IMR-90 (cell line): ENCODE results near the gene DNMT1. TPM values are rescaled to one million over a fixed set of nuclear protein-coding genes. Genes with fewer than 3 reads are reported as not detected.

Experiments used
- ATAC-seq: fragments of 200-7000 bp; cut with Tn5 transposase; 2 replicates; pipeline ENCODE4 v1.9.1; 2020; ENCODE audit warnings: low read depth, mild to moderate bottlenecking, moderate library complexity
- BruUV-seq: library from RNA; stranded (reverse); fragments of 400-500 nt; replicated peaks from 2 replicates; lab custom pipeline; 2021; lab: Mats Ljungman, UMichigan
- CTCF ChIA-PET: fragments of 300-600 bp; formaldehyde crosslinking; extraction: SDS; loops from one replicate; lab custom pipeline; 2021; ENCODE audit warnings: antibody characterized with exemption; lab: Yijun Ruan, JAX
- POLR2A ChIA-PET: fragments of 300-600 bp; sonication (Branson Sonifier 250); formaldehyde crosslinking; loops from one replicate; lab custom pipeline; 2022; ENCODE audit warnings: antibody characterized with exemption; ENCODE audit not compliant: unreplicated experiment; lab: Charles Lee
- DNase-seq: peaks from one replicate; pipeline ENCODE4 v3.0.0; 2013
- H2AFZ ChIP-seq: replicated peaks from 2 replicates; pipeline ENCODE3; 2013; ENCODE audit warnings: low read length, mild to moderate bottlenecking; ENCODE audit not compliant: poor library complexity
- H2AK5ac ChIP-seq: 2 replicates; pipeline ENCODE4 v1.6.1; 2013; ENCODE audit warnings: low read depth, low read length, inconsistent platforms
- H2AK9ac ChIP-seq: replicated peaks from 2 replicates; pipeline ENCODE3; 2013; ENCODE audit warnings: mild to moderate bottlenecking, low read depth, low read length, moderate library complexity; ENCODE audit not compliant: poor library complexity
- H2BK120ac ChIP-seq: 2 replicates; pipeline ENCODE4 v1.6.1; 2013; ENCODE audit warnings: low read depth, low read length, inconsistent platforms
- H2BK15ac ChIP-seq: 3 replicates; pipeline ENCODE4 v1.6.1; 2013; ENCODE audit warnings: low read depth, low read length, inconsistent platforms
- H2BK20ac ChIP-seq: 2 replicates; pipeline ENCODE4 v1.6.1; 2013; ENCODE audit warnings: low read depth, mild to moderate bottlenecking, inconsistent platforms, low read length, moderate library complexity
- H2BK5ac ChIP-seq: 2 replicates; pipeline ENCODE4 v1.6.1; 2013; ENCODE audit warnings: mild to moderate bottlenecking, low read depth, low read length, inconsistent platforms; ENCODE audit not compliant: poor library complexity, severe bottlenecking
- H3K14ac ChIP-seq: replicated peaks from 2 replicates; pipeline ENCODE4 v1.6.1; 2013; ENCODE audit warnings: low read depth, low read length, inconsistent platforms
- H3K18ac ChIP-seq: 2 replicates; pipeline ENCODE4 v1.6.1; 2013; ENCODE audit warnings: low read depth, low read length, control low read depth
- H3K23ac ChIP-seq: 2 replicates; pipeline ENCODE4 v1.6.1; 2013; ENCODE audit warnings: low read depth, low read length, inconsistent platforms
- H3K27ac ChIP-seq: 2 replicates; pipeline ENCODE4 v1.5.1; 2013; ENCODE audit warnings: mild to moderate bottlenecking, control low read depth, low read length; ENCODE audit not compliant: insufficient read depth
- H3K27me3 ChIP-seq: 2 replicates; pipeline ENCODE4 v1.6.1; 2013; ENCODE audit warnings: low read length; ENCODE audit not compliant: control insufficient read depth, insufficient read depth
- H3K36me3 ChIP-seq: 2 replicates; pipeline ENCODE4 v1.6.1; 2013; ENCODE audit warnings: low read length, mixed read lengths; ENCODE audit not compliant: control insufficient read depth, insufficient read depth
- H3K4ac ChIP-seq: 2 replicates; pipeline ENCODE4 v1.6.1; 2013; ENCODE audit warnings: low read depth, low read length, inconsistent platforms
- H3K4me1 ChIP-seq: 2 replicates; pipeline ENCODE4 v1.6.1; 2013; ENCODE audit warnings: low read length, mixed read lengths; ENCODE audit not compliant: control insufficient read depth, insufficient read depth
- H3K4me2 ChIP-seq: 2 replicates; pipeline ENCODE4 v1.6.1; 2013; ENCODE audit warnings: low read depth, mild to moderate bottlenecking, control low read depth, low read length, moderate library complexity
- H3K4me3 ChIP-seq: 2 replicates; pipeline ENCODE4 v1.5.1; 2013; ENCODE audit warnings: low read depth, mild to moderate bottlenecking, control low read depth, low read length, moderate library complexity; ENCODE audit not compliant: insufficient read depth
- H3K56ac ChIP-seq: 2 replicates; pipeline ENCODE4 v1.6.1; 2013; ENCODE audit warnings: low read length, inconsistent platforms; ENCODE audit not compliant: insufficient read depth; ENCODE audit errors: extremely low read depth
- H3K79me1 ChIP-seq, 2 experiments: 2 replicates each; pipeline ENCODE4 v1.6.1; 2013; ENCODE audit warnings: low read length in 2 of 2, inconsistent platforms in 1 of 2, low read depth in 1 of 2
- H3K9ac ChIP-seq: 2 replicates; pipeline ENCODE4 v1.6.1; 2013; ENCODE audit warnings: low read depth, low read length, control low read depth
- H3K9me1 ChIP-seq: 2 replicates; pipeline ENCODE4 v1.6.1; 2013; ENCODE audit warnings: low read length, inconsistent platforms; ENCODE audit not compliant: insufficient read depth
- H3K9me3 ChIP-seq: 2 replicates; pipeline ENCODE4 v1.6.1; 2013; ENCODE audit warnings: low read length; ENCODE audit not compliant: control insufficient read depth, insufficient read depth
- H4K20me1 ChIP-seq: 2 replicates; pipeline ENCODE4 v1.6.1; 2013; ENCODE audit warnings: low read length, inconsistent platforms; ENCODE audit not compliant: insufficient read depth
- H4K5ac ChIP-seq: 2 replicates; pipeline ENCODE4 v1.6.1; 2013; ENCODE audit warnings: mild to moderate bottlenecking, low read depth, low read length, control low read depth
- H4K8ac ChIP-seq, 2 experiments: 2 replicates each; pipeline ENCODE4 v1.6.1; 2013; ENCODE audit warnings: low read depth in 2 of 2, low read length in 2 of 2, control low read depth in 1 of 2, inconsistent platforms in 1 of 2
- H4K91ac ChIP-seq: 2 replicates; pipeline ENCODE4 v1.6.1; 2013; ENCODE audit warnings: low read depth, low read length, inconsistent platforms; ENCODE audit not compliant: insufficient read depth
- BHLHE40 ChIP-seq: fragments of 150-350 bp; IDR thresholded peaks from 2 replicates; pipeline ENCODE4 v1.6.1; 2016; ENCODE audit warnings: mild to moderate bottlenecking, low read depth, low read length
- CEBPB ChIP-seq: IDR thresholded peaks from 2 replicates; pipeline ENCODE4 v1.6.1; 2012; ENCODE audit warnings: low read depth, low read length, improper control_type of control experiment
- CHD1 ChIP-seq: IDR thresholded peaks from 2 replicates; pipeline ENCODE4 v1.6.1; 2012; ENCODE audit warnings: low read depth, low read length, improper control_type of control experiment
- CTCF ChIP-seq: conservative IDR thresholded peaks from 2 replicates; pipeline ENCODE4 v1.5.1; 2012; ENCODE audit warnings: mild to moderate bottlenecking, low read depth, low read length, improper control_type of control experiment
- ELK1 ChIP-seq: fragments of 150-350 bp; IDR thresholded peaks from 2 replicates; pipeline ENCODE4 v1.6.1; 2016; ENCODE audit warnings: low read depth, mild to moderate bottlenecking, low read length, moderate library complexity, borderline replicate concordance
- FOS ChIP-seq: fragments of 150-350 bp; IDR thresholded peaks from 2 replicates; pipeline ENCODE4 v1.6.1; 2016; ENCODE audit warnings: low read depth, low read length
- MAFK ChIP-seq: IDR thresholded peaks from 2 replicates; pipeline ENCODE4 v1.6.1; 2012; ENCODE audit warnings: low read depth, low read length, improper control_type of control experiment
- MAZ ChIP-seq: IDR thresholded peaks from 2 replicates; pipeline ENCODE4 v1.6.1; 2012; ENCODE audit warnings: low read depth, mild to moderate bottlenecking, low read length, improper control_type of control experiment, moderate library complexity, borderline replicate concordance
- MXI1 ChIP-seq: IDR thresholded peaks from 2 replicates; pipeline ENCODE4 v1.6.1; 2012; ENCODE audit warnings: low read depth, mild to moderate bottlenecking, low read length, moderate library complexity, borderline replicate concordance
- NFE2L2 ChIP-seq: fragments of 150-350 bp; IDR thresholded peaks from 2 replicates; pipeline ENCODE4 v1.6.1; 2016; ENCODE audit warnings: low read depth, mild to moderate bottlenecking, low read length
- POLR2A ChIP-seq: IDR thresholded peaks from 2 replicates; pipeline ENCODE4 v1.6.1; 2012; ENCODE audit warnings: mild to moderate bottlenecking, low read depth, low read length
- RAD21 ChIP-seq: IDR thresholded peaks from 2 replicates; pipeline ENCODE4 v1.6.1; 2012; ENCODE audit warnings: low read length, improper control_type of control experiment
- RCOR1 ChIP-seq: IDR thresholded peaks from 2 replicates; pipeline ENCODE4 v1.6.1; 2012; ENCODE audit warnings: mild to moderate bottlenecking, low read length, improper control_type of control experiment; ENCODE audit not compliant: insufficient replicate concordance
- RFX5 ChIP-seq: IDR thresholded peaks from 2 replicates; pipeline ENCODE4 v1.8.0; 2012; ENCODE audit warnings: low read depth, mild to moderate bottlenecking, low read length, moderate library complexity
- SMC3 ChIP-seq: fragments of 150-350 bp; IDR thresholded peaks from 2 replicates; pipeline ENCODE4 v1.6.1; 2016; ENCODE audit warnings: low read depth, mild to moderate bottlenecking, antibody characterized with exemption, low read length, moderate library complexity
- USF2 ChIP-seq: fragments of 150-350 bp; IDR thresholded peaks from 2 replicates; pipeline ENCODE4 v1.6.1; 2017; ENCODE audit warnings: mild to moderate bottlenecking, antibody characterized with exemption, low read length, low read depth
- WGBS, 2 experiments: methylation state at CpG; one replicate each; pipeline versions ENCODE4 v1.1.5 to v1.1.7; 2013; ENCODE audit warnings: missing lambda C conversion rate in 2 of 2; ENCODE audit not compliant: insufficient read length in 1 of 2; ENCODE audit errors: extremely low coverage in 2 of 2; 5-methylcytosine and 5-hydroxymethylcytosine counted together
- dilution Hi-C: fragments of 300-500 bp; cut with HindIII; formaldehyde crosslinking; loops from one replicate; pipeline ENCODE4 v1.14.3; 2018; ENCODE audit warnings: low sequenced_read_pairs; ENCODE audit not compliant: unreplicated experiment
- in situ Hi-C: fragments of 300-500 bp; cut with MboI; formaldehyde crosslinking; loops from 3 replicates; pipeline ENCODE4 v1.14.3; 2019; ENCODE audit warnings: low sequenced_read_pairs, inconsistent platforms, mixed read lengths
- intact Hi-C: fragments of 100-400 bp; cut with micrococcal nuclease; formaldehyde crosslinking; loops from 2 replicates; pipeline ENCODE4 v1.10.0; 2022
- polyA plus RNA-seq, 3 experiments: library from polyadenylated mRNA; depleted of rRNA; stranded (reverse); fragments of >200 nt; gene quantifications; 2 replicates each; pipeline ENCODE4 v1.2.3, GENCODE V29; 2012; ENCODE audit warnings: low replicate concordance in 1 of 3
- total RNA-seq: library from RNA; depleted of rRNA; stranded (reverse); fragments of >200 nt; gene quantifications from 2 replicates; pipeline ENCODE4 v1.2.3, GENCODE V29; 2012

Gene DNMT1
- total and polyA plus RNA-seq, 2 of the 4 experiments (the other 2 are of a cell fraction), result 26.2 to 83.6 TPM

GRCh38 chr19:10159610-10160009 is 35.1 kb downstream of the DNMT1 start:
- POLR2A ChIA-PET, result no interaction called here
- H3K4ac ChIP-seq, result no peak overlapping the region
- no peak overlapping the region for H2BK20ac ChIP-seq
- WGBS, 2 experiments, result 93% methylated on average over 8 of the region's 16 CpGs; no CpG with 5 or more reads in 1 of the 2 experiments
- intact Hi-C loops, result no loop called here
- no peak overlapping the region for H3K27ac ChIP-seq
- no peak overlapping the region for H2BK120ac ChIP-seq
- H3K9me1 ChIP-seq, result no peaks in the 10 kb centered on the region
- H4K20me1 ChIP-seq, result no peaks in the 10 kb centered on the region
- H3K4me1 ChIP-seq, result no peaks in the 10 kb centered on the region
- H3K4me3 ChIP-seq, result no peak overlapping the region
- H2AFZ ChIP-seq, result no peak overlapping the region
- H3K9ac ChIP-seq, result no peak overlapping the region
- DNase-seq (no peak), ATAC-seq (no peak)
- H3K27me3 ChIP-seq, result no peaks in the 10 kb centered on the region
- H2BK5ac ChIP-seq, result no peak overlapping the region
- no peak overlapping the region for H3K14ac ChIP-seq
- H3K36me3 ChIP-seq, result peaks cover 81% of the 10 kb centered on the region
- H3K23ac ChIP-seq, result no peak overlapping the region
- no peak overlapping the region for H2AK5ac ChIP-seq
- H2AK9ac ChIP-seq, result no peak overlapping the region
- H3K79me1 ChIP-seq, result peaks cover 10 to 24% of the 10 kb centered on the region in 2 experiments; a peak in 3 of 4 replicates
- H4K91ac ChIP-seq, result no peak overlapping the region
- in situ Hi-C loops, result no loop called here
- dilution Hi-C loops, result no loop called here
- TF ChIP-seq USF2 (no peak), CHD1 (no peak), RCOR1 (no peak), MXI1 (no peak), CTCF (no peak), MAFK (no peak), FOS (no peak), NFE2L2 (no peak), POLR2A (no peak), MAZ (no peak), RAD21 (no peak), RFX5 (no peak), ELK1 (no peak), CEBPB (no peak), SMC3 (no peak), BHLHE40 (no peak)
- H4K5ac ChIP-seq, result no peak overlapping the region
- CTCF ChIA-PET, result no interaction called here
- no peaks in the 10 kb centered on the region for H3K9me3 ChIP-seq
- H3K18ac ChIP-seq, result no peak overlapping the region
- no peak overlapping the region for H2BK15ac ChIP-seq
- H3K4me2 ChIP-seq, result no peak overlapping the region
- H4K8ac ChIP-seq, result no peak overlapping the region
- BruUV-seq, result no TSS peak
- no peak overlapping the region for H3K56ac ChIP-seq
